ENCODE data around the gene ARHGAP26.

DNA sequence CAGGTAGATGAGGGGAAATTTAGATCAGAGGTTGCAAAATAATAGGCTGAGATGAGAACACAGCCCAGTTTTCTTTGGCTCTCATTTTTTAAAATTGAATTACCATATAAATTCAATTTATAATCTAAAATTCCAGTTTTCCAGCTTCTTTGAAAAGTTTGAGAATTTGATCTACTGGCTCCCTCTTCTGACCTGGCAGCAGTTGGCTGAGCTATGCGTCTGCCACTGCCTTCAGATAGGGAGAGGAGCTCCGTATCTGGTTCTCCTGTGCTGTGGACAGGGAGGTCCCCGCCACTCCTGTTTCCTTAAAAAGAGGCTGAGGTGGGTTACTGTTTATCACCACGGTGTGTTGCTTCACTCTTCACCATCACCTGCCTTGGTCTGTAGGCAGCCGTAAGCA lies 103.7 kb downstream of the ARHGAP26 start:
- no peak for TF ChIP-seq EZH2 (IDR thresholded peaks at IDR 0.05; ENCODE audit: low read depth, unreplicated experiment)
- TF ChIP-seq CREB1 (CRISPR knock-in tag; IDR thresholded peaks at IDR 0.05; ENCODE audit: low read depth): no peak
- TF ChIP-seq, protein P1, sequence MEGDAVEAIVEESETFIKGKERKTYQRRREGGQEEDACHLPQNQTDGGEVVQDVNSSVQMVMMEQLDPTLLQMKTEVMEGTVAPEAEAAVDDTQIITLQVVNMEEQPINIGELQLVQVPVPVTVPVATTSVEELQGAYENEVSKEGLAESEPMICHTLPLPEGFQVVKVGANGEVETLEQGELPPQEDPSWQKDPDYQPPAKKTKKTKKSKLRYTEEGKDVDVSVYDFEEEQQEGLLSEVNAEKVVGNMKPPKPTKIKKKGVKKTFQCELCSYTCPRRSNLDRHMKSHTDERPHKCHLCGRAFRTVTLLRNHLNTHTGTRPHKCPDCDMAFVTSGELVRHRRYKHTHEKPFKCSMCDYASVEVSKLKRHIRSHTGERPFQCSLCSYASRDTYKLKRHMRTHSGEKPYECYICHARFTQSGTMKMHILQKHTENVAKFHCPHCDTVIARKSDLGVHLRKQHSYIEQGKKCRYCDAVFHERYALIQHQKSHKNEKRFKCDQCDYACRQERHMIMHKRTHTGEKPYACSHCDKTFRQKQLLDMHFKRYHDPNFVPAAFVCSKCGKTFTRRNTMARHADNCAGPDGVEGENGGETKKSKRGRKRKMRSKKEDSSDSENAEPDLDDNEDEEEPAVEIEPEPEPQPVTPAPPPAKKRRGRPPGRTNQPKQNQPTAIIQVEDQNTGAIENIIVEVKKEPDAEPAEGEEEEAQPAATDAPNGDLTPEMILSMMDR (conservative IDR thresholded peaks at IDR 0.05; ENCODE audit: low read depth in 2 of 2): peak in 1 of 2 experiments; percentile 40; a peak in 2 of 4 replicates
- TF ChIP-seq POLR2AphosphoS5 (IDR thresholded peaks at IDR 0.05; ENCODE audit: low read depth): no peak
- no peak for TF ChIP-seq NANOG (IDR thresholded peaks at IDR 0.05; ENCODE audit: borderline replicate concordance)
- no peak for TF ChIP-seq EZH2phosphoT487 (IDR thresholded peaks at IDR 0.05; ENCODE audit: unreplicated experiment)
- TF ChIP-seq, protein P2, sequence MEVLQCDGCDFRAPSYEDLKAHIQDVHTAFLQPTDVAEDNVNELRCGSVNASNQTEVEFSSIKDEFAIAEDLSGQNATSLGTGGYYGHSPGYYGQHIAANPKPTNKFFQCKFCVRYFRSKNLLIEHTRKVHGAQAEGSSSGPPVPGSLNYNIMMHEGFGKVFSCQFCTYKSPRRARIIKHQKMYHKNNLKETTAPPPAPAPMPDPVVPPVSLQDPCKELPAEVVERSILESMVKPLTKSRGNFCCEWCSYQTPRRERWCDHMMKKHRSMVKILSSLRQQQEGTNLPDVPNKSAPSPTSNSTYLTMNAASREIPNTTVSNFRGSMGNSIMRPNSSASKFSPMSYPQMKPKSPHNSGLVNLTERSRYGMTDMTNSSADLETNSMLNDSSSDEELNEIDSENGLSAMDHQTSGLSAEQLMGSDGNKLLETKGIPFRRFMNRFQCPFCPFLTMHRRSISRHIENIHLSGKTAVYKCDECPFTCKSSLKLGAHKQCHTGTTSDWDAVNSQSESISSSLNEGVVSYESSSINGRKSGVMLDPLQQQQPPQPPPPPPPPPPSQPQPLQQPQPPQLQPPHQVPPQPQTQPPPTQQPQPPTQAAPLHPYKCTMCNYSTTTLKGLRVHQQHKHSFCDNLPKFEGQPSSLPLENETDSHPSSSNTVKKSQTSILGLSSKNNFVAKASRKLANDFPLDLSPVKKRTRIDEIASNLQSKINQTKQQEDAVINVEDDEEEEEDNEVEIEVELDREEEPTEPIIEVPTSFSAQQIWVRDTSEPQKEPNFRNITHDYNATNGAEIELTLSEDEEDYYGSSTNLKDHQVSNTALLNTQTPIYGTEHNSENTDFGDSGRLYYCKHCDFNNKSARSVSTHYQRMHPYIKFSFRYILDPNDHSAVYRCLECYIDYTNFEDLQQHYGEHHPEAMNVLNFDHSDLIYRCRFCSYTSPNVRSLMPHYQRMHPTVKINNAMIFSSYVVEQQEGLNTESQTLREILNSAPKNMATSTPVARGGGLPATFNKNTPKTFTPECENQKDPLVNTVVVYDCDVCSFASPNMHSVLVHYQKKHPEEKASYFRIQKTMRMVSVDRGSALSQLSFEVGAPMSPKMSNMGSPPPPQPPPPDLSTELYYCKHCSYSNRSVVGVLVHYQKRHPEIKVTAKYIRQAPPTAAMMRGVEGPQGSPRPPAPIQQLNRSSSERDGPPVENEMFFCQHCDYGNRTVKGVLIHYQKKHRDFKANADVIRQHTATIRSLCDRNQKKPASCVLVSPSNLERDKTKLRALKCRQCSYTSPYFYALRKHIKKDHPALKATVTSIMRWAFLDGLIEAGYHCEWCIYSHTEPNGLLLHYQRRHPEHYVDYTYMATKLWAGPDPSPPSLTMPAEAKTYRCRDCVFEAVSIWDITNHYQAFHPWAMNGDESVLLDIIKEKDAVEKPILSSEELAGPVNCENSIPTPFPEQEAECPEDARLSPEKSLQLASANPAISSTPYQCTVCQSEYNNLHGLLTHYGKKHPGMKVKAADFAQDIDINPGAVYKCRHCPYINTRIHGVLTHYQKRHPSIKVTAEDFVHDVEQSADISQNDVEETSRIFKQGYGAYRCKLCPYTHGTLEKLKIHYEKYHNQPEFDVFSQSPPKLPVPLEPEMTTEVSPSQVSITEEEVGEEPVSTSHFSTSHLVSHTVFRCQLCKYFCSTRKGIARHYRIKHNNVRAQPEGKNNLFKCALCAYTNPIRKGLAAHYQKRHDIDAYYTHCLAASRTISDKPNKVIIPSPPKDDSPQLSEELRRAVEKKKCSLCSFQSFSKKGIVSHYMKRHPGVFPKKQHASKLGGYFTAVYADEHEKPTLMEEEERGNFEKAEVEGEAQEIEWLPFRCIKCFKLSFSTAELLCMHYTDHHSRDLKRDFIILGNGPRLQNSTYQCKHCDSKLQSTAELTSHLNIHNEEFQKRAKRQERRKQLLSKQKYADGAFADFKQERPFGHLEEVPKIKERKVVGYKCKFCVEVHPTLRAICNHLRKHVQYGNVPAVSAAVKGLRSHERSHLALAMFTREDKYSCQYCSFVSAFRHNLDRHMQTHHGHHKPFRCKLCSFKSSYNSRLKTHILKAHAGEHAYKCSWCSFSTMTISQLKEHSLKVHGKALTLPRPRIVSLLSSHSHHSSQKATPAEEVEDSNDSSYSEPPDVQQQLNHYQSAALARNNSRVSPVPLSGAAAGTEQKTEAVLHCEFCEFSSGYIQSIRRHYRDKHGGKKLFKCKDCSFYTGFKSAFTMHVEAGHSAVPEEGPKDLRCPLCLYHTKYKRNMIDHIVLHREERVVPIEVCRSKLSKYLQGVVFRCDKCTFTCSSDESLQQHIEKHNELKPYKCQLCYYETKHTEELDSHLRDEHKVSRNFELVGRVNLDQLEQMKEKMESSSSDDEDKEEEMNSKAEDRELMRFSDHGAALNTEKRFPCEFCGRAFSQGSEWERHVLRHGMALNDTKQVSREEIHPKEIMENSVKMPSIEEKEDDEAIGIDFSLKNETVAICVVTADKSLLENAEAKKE (CRISPR knock-in tag; IDR thresholded peaks at IDR 0.05): no peak
- no peak for TF ChIP-seq ZNF331 (CRISPR knock-in tag; IDR thresholded peaks at IDR 0.05; ENCODE audit: low read depth)
- TF ChIP-seq JUNB (IDR thresholded peaks at IDR 0.05; ENCODE audit: unreplicated experiment): no peak
- TF ChIP-seq, protein P3, sequence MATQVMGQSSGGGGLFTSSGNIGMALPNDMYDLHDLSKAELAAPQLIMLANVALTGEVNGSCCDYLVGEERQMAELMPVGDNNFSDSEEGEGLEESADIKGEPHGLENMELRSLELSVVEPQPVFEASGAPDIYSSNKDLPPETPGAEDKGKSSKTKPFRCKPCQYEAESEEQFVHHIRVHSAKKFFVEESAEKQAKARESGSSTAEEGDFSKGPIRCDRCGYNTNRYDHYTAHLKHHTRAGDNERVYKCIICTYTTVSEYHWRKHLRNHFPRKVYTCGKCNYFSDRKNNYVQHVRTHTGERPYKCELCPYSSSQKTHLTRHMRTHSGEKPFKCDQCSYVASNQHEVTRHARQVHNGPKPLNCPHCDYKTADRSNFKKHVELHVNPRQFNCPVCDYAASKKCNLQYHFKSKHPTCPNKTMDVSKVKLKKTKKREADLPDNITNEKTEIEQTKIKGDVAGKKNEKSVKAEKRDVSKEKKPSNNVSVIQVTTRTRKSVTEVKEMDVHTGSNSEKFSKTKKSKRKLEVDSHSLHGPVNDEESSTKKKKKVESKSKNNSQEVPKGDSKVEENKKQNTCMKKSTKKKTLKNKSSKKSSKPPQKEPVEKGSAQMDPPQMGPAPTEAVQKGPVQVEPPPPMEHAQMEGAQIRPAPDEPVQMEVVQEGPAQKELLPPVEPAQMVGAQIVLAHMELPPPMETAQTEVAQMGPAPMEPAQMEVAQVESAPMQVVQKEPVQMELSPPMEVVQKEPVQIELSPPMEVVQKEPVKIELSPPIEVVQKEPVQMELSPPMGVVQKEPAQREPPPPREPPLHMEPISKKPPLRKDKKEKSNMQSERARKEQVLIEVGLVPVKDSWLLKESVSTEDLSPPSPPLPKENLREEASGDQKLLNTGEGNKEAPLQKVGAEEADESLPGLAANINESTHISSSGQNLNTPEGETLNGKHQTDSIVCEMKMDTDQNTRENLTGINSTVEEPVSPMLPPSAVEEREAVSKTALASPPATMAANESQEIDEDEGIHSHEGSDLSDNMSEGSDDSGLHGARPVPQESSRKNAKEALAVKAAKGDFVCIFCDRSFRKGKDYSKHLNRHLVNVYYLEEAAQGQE (IDR thresholded peaks at IDR 0.05; ENCODE audit: unreplicated experiment): no peak
- TF ChIP-seq, protein P4, sequence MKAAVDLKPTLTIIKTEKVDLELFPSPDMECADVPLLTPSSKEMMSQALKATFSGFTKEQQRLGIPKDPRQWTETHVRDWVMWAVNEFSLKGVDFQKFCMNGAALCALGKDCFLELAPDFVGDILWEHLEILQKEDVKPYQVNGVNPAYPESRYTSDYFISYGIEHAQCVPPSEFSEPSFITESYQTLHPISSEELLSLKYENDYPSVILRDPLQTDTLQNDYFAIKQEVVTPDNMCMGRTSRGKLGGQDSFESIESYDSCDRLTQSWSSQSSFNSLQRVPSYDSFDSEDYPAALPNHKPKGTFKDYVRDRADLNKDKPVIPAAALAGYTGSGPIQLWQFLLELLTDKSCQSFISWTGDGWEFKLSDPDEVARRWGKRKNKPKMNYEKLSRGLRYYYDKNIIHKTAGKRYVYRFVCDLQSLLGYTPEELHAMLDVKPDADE (IDR thresholded peaks at IDR 0.05): no peak

All from GM23338 (cell line).